H54 (cell line): ENCODE results near the gene ROR2.
A peak's percentile ranks its signal among the peaks of the same experiment; 100 is the strongest.
"Not testable (repeated sequence)": the region's sequence is repeated elsewhere in the genome, so short reads cannot be mapped to it uniquely, and the experiment has no call there.

Experiments
- DNase-seq: peaks from one replicate; pipeline ENCODE4 v3.0.0; 2011; ENCODE audit warnings: low spot score, mixed read lengths; ENCODE audit not compliant: insufficient read length
- FAIRE-seq: peaks from 3 replicates; lab custom pipeline; 2011; peaks lifted over from hg19 to GRCh38; lab: Jason Lieb, UNC
- POLR2A ChIP-seq: IDR thresholded peaks from 2 replicates; pipeline ENCODE4 v1.6.1; 2011; ENCODE audit warnings: low read depth, mild to moderate bottlenecking, low read length

The ROR2 gene

GRCh38 chr9:91567642-91568274, 382.3 kb downstream of the ROR2 start:
- DNase-seq (no peak), FAIRE-seq (no peak)
- no peak for TF ChIP-seq POLR2A

- FAIRE-seq (no peak), DNase-seq (no peak)
Measured at GRCh38 chr9:91564081-91564670, 385.9 kb downstream of the ROR2 start.

GRCh38 chr9:91562416-91562815, 387.6 kb downstream of the ROR2 start:
- no peak for DNase-seq
- FAIRE-seq = no peak
- no peak for TF ChIP-seq POLR2A

More at GRCh38 chr9:91564081-91564670, 385.9 kb downstream of the ROR2 start:
- TF ChIP-seq POLR2A = no peak

GRCh38 chr9:91560301-91560700, 389.7 kb downstream of the ROR2 start:
- TF ChIP-seq POLR2A = no peak
- FAIRE-seq = no peak

GRCh38 chr9:91558879-91559278, 391.1 kb downstream of the ROR2 start:
- no peak for DNase-seq
- FAIRE-seq = peak; percentile 38
- no peak for TF ChIP-seq POLR2A

More at GRCh38 chr9:91560301-91560700, 389.7 kb downstream of the ROR2 start:
- no peak for DNase-seq

GRCh38 chr9:91558395-91558794, 391.6 kb downstream of the ROR2 start:
- DNase-seq (no peak), FAIRE-seq (peak; percentile 57)
- no peak for TF ChIP-seq POLR2A

GRCh38 chr9:91557327-91557726, 392.7 kb downstream of the ROR2 start:
- no peak for DNase-seq
- FAIRE-seq = no peak
- no peak for TF ChIP-seq POLR2A

GRCh38 chr9:91555132-91555531, 394.9 kb downstream of the ROR2 start:
- TF ChIP-seq POLR2A = no peak
- DNase-seq = no peak
- no peak for FAIRE-seq

- DNase-seq = no peak
- FAIRE-seq = no peak
- no peak for TF ChIP-seq POLR2A
Measured at GRCh38 chr9:91549177-91549576, 400.9 kb downstream of the ROR2 start.

- no peak for TF ChIP-seq POLR2A
- DNase-seq (no peak), FAIRE-seq (no peak)
Measured at GRCh38 chr9:91547081-91547480, 402.9 kb downstream of the ROR2 start.

GRCh38 chr9:91546574-91546973, 403.5 kb downstream of the ROR2 start:
- no peak for FAIRE-seq
- no peak for TF ChIP-seq POLR2A
- DNase-seq = no peak

GRCh38 chr9:91541734-91542133, 408.3 kb downstream of the ROR2 start:
- peak; percentile 6 for FAIRE-seq
- DNase-seq = no peak
- TF ChIP-seq POLR2A = no peak

GRCh38 chr9:91540506-91540905, 409.5 kb downstream of the ROR2 start:
- not testable (repeated sequence) for FAIRE-seq, DNase-seq

- TF ChIP-seq POLR2A = no peak
- DNase-seq (peak; percentile 69), FAIRE-seq (peak; percentile 86)
Measured at GRCh38 chr9:91536211-91536691, 413.8 kb downstream of the ROR2 start.

- no peak for TF ChIP-seq POLR2A
- FAIRE-seq (no peak), DNase-seq (peak; percentile 35)
Measured at GRCh38 chr9:91534374-91534773, 415.7 kb downstream of the ROR2 start.
